Measurements from ENCODE around the gene PCGF5.

GRCh38 chr10:91226093-91226492 is 5.6 kb downstream of the PCGF5 start:
- TF ChIP-seq CTCF (IDR thresholded peaks at IDR 0.05) (no peak), EP300 (IDR thresholded peaks at IDR 0.05; ENCODE audit: low read depth) (no peak)

Data from transverse colon (tissue), 3 donors.